ENCODE data around the gene RNU6-9.
A peak's percentile ranks its signal among the peaks of the same experiment; 100 is the strongest.

RNU6-9 gene

GRCh38 chr19:892894-893689, at the start of gene RNU6-9, which contains the start of gene MED16 (continued):
- TF ChIP-seq SETDB1 (IDR thresholded peaks at IDR 0.05; ENCODE audit: insufficient read length, low read length) (no peak), MZF1 (tag by site-specific recombination; IDR thresholded peaks at IDR 0.05; ENCODE audit: borderline replicate concordance) (no peak), ZNF133 (tag by site-specific recombination; IDR thresholded peaks at IDR 0.05) (no peak), ZNF518A (tag by site-specific recombination; conservative IDR thresholded peaks at IDR 0.05; ENCODE audit: low read depth) (0 out of 2 replicates have a peak, but pooled peaks have one; percentile 13), GLIS1 (tag by site-specific recombination; IDR thresholded peaks at IDR 0.05) (no peak), ZFP69B (tag by site-specific recombination; IDR thresholded peaks at IDR 0.05) (no peak; the same call in 1 of the 2 replicates), PRDM10 (tag by site-specific recombination; IDR thresholded peaks at IDR 0.05) (peak; percentile 37; the same call in 1 of the 2 replicates), ZNF184 (tag by site-specific recombination; IDR thresholded peaks at IDR 0.05) (no peak), ZNF654 (tag by site-specific recombination; IDR thresholded peaks at IDR 0.05; ENCODE audit: low read depth) (no peak), ZNF157 (tag by site-specific recombination; IDR thresholded peaks at IDR 0.05) (no peak), ZNF140 (tag by site-specific recombination; IDR thresholded peaks at IDR 0.05) (no peak), ZBTB1 (tag by site-specific recombination; IDR thresholded peaks at IDR 0.05) (no peak), IKZF3 (tag by site-specific recombination; IDR thresholded peaks at IDR 0.05) (no peak), ZNF26 (tag by site-specific recombination; IDR thresholded peaks at IDR 0.05) (no peak), MYNN (tag by site-specific recombination; IDR thresholded peaks at IDR 0.05; ENCODE audit: borderline replicate concordance) (no peak), ZNF623 (tag by site-specific recombination; IDR thresholded peaks at IDR 0.05) (no peak), ZBTB48 (tag by site-specific recombination; IDR thresholded peaks at IDR 0.05) (no peak), ZNF391 (tag by site-specific recombination; IDR thresholded peaks at IDR 0.05; ENCODE audit: borderline replicate concordance, low read depth) (no peak; the same call in 1 of the 2 replicates), ZNF214 (tag by site-specific recombination; IDR thresholded peaks at IDR 0.05; ENCODE audit: borderline replicate concordance) (no peak), ZNF354C (tag by site-specific recombination; IDR thresholded peaks at IDR 0.05; ENCODE audit: borderline replicate concordance, low read depth) (no peak), ZNF169 (tag by site-specific recombination; IDR thresholded peaks at IDR 0.05) (no peak), ZNF639 (tag by site-specific recombination; IDR thresholded peaks at IDR 0.05) (peak; percentile 82; the same call in 1 of the 2 replicates), REPIN1 (tag by site-specific recombination; IDR thresholded peaks at IDR 0.05; ENCODE audit: low read depth) (no peak; the same call in 1 of the 2 replicates), ZNF777 (tag by site-specific recombination; IDR thresholded peaks at IDR 0.05; ENCODE audit: borderline replicate concordance) (no peak), ZXDB (tag by site-specific recombination; IDR thresholded peaks at IDR 0.05) (peak; percentile 70)
- TF ChIP-seq, protein P1, sequence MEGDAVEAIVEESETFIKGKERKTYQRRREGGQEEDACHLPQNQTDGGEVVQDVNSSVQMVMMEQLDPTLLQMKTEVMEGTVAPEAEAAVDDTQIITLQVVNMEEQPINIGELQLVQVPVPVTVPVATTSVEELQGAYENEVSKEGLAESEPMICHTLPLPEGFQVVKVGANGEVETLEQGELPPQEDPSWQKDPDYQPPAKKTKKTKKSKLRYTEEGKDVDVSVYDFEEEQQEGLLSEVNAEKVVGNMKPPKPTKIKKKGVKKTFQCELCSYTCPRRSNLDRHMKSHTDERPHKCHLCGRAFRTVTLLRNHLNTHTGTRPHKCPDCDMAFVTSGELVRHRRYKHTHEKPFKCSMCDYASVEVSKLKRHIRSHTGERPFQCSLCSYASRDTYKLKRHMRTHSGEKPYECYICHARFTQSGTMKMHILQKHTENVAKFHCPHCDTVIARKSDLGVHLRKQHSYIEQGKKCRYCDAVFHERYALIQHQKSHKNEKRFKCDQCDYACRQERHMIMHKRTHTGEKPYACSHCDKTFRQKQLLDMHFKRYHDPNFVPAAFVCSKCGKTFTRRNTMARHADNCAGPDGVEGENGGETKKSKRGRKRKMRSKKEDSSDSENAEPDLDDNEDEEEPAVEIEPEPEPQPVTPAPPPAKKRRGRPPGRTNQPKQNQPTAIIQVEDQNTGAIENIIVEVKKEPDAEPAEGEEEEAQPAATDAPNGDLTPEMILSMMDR (tag by site-specific recombination; IDR thresholded peaks at IDR 0.05): no peak
